Stimulated activated CD4-positive, alpha-beta T cell treated with anti-CD3 and anti-CD28 coated beads, TNF-alpha, amount 100 ng/mL, for 1 hour (primary cell): ENCODE measurements around the gene TBC1D3I.
"Not testable (repeated sequence)": the region's sequence is repeated elsewhere in the genome, so short reads cannot be mapped to it uniquely, and the experiment has no call there.

Experiments used
- DNase-seq, 3 donors: peaks; one replicate each; pipeline ENCODE4 v3.0.0-alpha.2; 2020; ENCODE audit warnings: low read depth in 3 of 3, low spot score in 1 of 3

The TBC1D3I gene

DNA sequence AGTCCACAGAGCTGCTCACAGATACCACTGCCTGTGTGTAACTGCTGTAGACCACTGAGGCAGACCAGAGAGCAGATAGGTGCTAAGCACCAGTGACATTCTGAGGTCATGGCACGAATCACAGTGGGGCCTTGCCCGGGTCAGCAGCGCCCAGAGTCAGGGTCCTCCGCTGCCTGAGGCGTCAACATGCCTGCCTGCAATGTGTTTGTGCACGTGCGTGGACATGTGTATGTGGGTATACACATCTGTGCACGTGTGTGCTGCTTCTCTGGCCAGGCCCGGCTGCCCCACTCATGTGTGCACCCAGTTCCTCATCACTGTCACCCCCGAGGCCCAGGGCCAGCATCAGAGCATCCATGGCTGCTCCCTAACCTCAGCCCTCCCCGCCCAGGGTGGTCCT is at the start of gene TBC1D3I:
TBC1D3I (minus strand) TSS at position 101 of the 400 bp plus-strand sequence. CDS start 1,585 bp downstream, outside the sequence.
- DNase-seq: not testable (repeated sequence)

DNA sequence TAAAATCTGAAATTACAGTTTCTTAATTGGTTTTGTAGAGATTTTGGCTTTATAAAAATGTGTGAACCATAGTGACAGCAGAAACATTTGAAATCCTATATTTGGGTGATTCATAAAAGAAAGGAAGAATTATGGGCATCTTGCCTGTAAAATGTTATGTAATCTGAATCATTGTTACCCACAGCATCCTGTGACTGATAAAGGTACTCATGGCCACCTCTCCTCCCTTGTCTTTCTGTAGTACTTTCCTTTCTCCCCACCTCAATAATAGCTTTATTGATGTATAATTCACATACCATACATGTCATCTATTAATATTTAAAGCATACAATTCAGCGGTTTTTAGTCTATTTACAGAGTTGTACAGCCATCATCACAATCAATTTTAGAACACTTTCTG is 30.8 kb upstream of the TBC1D3I start:
- DNase-seq: not testable (repeated sequence)

DNA sequence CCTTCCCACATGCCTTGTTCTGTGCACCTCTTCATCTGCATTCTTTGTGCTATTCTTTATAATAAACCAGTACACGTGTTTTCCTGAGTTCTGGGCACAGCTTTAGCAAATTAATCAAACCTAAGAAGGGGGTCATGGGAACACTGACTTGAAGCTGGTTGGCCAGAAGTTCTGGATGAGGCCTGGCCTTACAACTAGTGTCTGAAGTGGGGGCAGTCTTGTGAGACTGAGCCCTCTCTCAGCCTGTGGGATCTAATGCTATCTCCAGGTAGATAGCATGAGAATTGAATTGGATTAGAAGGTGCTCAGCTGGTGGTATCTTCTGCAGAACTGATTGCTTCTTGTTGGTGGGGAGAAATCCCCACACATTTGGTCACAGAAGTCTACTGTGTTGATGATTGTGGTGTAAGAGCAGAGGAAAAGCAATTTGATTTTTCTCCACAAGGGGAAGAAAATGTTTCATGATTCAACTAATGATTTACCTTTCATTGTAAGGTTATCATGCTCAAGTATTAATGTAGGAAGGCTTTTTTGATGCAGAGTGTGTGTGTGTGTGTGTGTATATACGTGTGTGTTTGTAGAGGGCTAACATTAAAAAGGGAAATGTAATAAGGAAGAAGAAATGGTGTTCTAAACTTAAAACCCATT is 25.7 kb upstream of the TBC1D3I start:
- not testable (repeated sequence) for DNase-seq

GRCh38 chr17:36284219-36284618 is 19.8 kb upstream of the TBC1D3I start:
- DNase-seq: not testable (repeated sequence)

- DNase-seq: not testable (repeated sequence)
Observed at GRCh38 chr17:36283256-36283655, 18.9 kb upstream of the TBC1D3I start.

DNA sequence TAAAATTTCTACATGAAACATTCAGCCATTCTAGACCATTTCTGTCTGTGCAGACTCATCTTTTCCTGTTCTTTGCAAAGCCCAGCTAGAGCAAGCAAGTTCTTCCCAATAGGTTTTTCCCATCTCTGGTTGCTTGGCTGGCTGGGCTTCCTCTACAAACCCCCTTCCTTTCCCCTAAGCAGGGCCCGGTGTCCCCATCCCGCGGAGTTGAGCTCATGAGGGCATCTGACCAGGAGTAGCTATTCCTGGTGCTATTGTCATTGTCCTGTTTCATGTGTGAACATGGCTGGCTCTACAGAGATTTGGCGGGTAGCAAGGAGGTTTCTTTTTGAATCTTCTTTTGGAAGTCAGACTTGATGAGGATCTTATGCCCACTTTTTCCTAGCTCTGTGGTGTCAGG is 22.3 kb downstream of the TBC1D3I start:
- not testable (repeated sequence) for DNase-seq

DNA sequence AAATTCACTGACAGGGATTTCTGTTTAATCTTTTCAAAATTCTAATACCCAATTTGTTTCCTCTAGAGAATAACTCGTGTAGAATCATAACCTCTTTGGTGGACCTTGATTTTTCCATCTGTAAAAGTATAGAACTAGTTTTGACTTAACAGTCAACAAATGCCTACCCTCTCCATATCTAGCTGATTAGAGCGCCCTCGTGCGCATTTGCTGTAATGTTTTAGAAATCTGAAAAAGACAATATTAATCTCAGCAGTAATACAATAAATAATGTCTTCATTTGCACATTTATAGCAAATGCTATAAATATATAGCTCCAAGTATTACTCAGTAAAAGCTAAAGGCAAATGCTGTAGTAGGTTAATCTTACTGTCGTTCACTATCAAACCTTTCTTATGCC is 34.7 kb downstream of the TBC1D3I start:
- not testable (repeated sequence) for DNase-seq

DNA sequence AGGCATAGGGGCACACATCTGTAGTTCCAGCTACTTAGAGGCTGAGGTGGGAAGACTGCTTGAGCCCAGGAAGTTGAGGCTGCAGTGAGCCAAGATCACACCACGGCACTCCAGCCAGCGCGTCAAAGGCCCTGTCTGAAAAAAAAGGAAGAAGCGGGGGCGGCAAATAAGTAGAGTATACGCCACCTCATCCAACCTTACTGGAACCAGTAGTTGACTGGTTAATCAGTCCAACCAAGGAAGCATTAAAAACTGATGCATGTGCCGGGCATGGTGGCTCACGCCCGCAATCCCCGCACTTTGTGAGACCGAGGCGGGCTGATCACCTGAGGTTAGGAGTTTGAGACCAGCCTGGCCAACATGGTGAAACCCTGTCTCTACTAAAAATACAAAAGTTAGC is 41.4 kb downstream of the TBC1D3I start:
- not testable (repeated sequence) for DNase-seq

DNA sequence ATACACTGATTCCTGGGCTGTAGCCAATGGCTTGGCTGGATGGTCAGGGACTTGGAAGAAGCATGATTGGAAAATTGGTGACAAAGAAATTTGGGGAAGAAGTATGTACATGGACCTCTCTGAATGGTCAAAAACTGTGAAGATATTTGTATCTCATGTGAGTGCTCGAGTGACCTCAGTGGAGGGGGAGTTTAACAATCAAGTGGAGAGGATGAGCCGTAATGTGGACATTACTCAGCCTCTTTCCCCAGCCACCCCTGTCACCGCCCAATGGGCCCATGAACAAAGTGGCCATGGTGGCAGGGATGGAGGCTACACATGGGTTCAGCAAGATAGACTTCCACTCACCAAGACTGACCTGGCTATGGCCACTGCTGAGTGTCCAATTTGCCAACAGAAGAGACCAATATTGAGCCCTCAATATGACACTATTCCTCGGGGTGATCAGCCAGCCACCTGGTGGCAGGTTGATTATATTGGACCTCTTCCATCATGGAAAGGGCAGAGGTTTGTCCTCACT is 42.7 kb downstream of the TBC1D3I start:
- not testable (repeated sequence) for DNase-seq

- not testable (repeated sequence) for DNase-seq
Observed at GRCh38 chr17:36220737-36221580, 43.4 kb downstream of the TBC1D3I start.

GRCh38 chr17:36219556-36219955 is 44.8 kb downstream of the TBC1D3I start:
- DNase-seq: not testable (repeated sequence)

DNA sequence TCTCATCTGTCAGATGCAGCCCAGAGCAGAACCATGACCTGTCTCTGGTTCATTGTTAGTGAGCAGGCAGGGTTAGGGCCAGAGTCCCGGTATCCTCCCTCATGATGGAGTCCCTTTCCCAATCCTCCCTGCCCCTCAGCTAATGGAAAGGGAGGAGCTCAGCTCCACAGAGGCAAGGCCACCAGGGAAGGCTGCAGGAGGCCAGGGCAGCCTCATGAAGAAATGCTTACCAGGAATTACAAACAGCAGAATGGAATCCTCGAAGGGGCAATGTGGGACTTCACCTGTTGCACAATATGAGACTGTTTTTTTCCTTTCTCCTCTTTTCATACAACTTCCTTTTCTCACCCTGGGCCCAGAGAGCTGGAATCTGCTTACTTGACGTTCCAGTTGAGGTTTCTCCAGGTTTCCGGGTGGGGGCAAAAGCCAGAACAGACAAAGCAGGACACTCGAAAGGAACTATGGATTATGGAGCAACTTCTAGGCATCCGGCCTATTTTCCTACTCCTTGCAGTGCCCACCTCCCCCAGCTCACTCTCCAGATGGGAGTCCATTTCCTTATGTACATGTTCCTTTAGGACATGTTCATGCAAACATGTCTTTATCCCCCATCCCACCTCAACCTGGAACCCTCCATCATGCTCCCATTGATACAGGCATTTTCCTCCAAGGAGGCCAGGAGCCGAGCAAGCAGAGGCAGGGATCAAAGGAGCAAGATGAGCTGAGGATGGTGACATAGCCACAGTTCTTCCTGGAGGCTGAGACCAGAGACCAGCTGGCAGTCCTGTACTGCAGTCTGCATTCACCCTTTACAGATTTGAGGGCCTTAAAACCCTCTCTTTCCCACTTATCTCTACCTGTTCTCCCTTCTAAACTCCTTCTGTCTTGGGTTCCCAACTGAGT is 48.7 kb downstream of the TBC1D3I start:
- not testable (repeated sequence) for DNase-seq

GRCh38 chr17:36214918-36215317 is 49.5 kb downstream of the TBC1D3I start:
- DNase-seq: no peak

DNA sequence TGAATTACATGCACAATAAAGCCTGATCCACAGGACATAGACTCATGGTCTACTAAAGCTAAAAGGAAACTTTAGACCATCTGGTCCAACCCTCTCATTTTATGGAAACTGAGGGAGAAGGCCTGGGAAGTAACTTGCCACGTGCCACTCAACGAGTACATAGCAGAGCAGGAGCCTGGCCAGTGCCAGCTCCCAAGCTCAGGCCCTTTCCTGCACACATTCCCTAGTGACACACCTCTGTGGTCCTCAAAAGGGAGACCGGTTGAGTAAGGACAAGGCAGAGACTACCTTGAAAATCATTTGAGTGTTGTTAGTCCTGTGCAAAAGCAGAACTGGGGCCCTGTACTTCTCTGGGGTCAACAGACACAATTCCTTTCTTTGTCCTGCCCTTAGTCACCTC is 50.7 kb downstream of the TBC1D3I start:
- DNase-seq: no peak

DNA sequence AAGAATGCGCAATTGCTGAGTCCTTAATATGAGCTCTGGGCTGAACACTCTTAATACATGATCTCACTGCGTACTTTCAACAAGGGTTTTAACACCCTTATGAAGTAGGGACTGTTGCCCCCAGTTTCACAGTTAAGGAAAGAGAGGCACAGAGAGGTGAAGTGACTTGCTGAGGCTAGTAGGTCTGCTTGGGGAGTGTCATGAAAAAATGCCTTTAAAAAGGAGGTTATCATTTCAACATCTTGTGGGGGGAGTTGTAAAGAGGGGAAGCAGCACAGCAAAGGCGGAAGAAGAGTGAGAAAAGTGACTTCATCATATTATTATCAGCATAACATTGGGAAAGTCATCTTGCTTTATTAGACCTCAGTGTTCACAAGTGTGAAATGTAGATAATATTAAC is 51.4 kb downstream of the TBC1D3I start:
- no peak for DNase-seq

DNA sequence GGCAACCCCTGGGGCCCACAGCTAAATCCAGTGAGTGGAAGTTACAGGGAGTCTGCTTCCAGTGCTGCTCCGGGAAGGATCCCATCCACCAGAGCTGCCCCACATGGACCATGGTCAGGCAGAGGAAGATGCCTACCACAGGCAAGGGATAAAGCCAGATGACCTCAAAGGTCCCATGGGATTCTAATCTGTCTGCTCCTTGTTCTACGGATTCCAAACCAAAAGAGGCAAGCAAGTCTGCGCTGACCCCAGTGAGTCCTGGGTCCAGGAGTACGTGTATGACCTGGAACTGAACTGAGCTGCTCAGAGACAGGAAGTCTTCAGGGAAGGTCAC is 52.1 kb downstream of the TBC1D3I start:
- no peak for DNase-seq

DNA sequence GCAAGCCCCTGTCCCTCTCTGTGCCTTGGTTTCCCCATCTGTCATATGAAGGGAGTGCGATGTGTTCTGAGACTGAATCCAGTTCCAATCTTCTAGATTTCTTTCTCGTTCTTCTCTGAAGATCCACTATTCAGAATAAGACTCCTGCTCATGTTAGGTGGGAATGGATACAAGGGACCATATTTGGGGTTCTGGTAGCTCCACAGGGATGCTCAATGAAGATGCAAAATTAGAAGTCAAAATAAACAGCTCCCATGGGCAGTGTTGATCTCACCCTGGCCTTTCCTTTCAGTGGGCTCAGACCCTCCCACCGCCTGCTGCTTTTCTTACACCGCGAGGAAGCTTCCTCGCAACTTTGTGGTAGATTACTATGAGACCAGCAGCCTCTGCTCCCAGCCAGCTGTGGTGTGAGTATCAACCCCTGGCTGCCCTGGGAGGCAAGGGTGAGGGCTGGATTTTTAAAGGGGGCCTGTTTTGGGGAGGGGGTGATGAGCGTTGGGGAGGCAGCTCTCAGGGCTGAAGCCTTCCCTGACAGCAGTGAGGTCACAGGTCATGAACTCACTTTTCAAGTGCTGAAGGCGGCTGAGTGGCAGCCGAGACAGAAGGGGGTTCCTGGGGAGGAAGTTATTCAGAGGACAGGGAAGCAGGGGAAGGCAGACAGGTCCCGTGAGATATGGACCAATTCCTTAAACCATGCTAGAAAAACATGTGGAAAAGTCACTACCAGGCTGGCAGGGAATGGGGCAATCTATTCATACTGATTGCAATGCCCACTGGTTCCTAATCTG is 52.7 kb downstream of the TBC1D3I start:
- DNase-seq: not testable (repeated sequence)

DNA sequence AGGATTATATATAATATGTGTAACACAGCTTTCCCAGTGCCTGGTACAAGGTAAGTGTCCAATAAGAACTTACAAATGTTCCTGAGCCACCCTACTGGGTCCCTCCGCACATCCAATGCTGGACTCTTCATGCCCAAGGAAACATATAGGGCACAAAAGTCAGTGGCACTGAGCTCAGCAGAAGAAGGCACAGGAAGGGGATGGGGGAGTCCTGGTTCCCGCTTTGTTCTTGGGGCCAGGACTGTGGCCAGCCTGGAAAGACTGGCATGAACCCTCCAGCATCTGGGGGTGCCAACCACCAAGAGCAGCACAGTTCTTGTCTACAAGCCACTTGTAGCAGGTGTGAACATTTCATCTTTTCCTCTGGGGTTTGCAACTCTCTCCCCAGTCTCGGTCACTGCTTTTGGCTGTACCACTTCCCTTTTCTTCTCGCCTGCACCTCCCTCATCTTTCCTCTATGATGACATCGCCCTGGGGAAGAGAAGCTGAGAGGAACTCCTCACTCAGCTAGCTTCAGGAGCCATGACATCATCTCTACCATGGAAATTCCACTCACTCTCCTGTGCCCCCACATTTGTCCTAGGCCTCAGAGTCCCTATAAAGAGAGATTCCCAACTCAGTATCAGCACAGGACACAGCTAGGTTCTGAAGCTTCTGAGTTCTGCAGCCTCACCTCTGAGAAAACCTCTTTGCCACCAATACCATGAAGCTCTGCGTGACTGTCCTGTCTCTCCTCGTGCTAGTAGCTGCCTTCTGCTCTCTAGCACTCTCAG is 53.7 kb downstream of the TBC1D3I start, which contains the start of gene CCL4L2:
CCL4L2 (plus strand) TSS at position 625 of the 773 bp plus-strand sequence.
- not testable (repeated sequence) for DNase-seq

GRCh38 chr17:36209575-36209974 is 54.8 kb downstream of the TBC1D3I start:
- DNase-seq: no peak
